HFFc6 (cell line): ENCODE measurements around the gene EPN3. TPM values are rescaled to one million over a fixed set of nuclear protein-coding genes. Genes with fewer than 3 reads are reported as not detected.

Experiments
- DNase-seq: peaks from one replicate; pipeline ENCODE4 v3.0.0-alpha.2; 2018
- H3K27ac Mint-ChIP-seq: 2 replicates; pipeline ENCODE4 v1.8.0; 2020; ENCODE audit warnings: mild to moderate bottlenecking, mixed read lengths
- H3K27me3 Mint-ChIP-seq: 2 replicates; pipeline ENCODE4 v1.8.0; 2021; ENCODE audit warnings: mild to moderate bottlenecking, moderate library complexity, mixed read lengths; ENCODE audit not compliant: insufficient read depth
- H3K36me3 Mint-ChIP-seq: 2 replicates; pipeline ENCODE4 v1.8.0; 2021; ENCODE audit warnings: low read depth, mixed read lengths
- H3K4me1 Mint-ChIP-seq: 2 replicates; pipeline ENCODE4 v1.8.0; 2020; ENCODE audit warnings: low read depth, mixed read lengths
- H3K4me3 Mint-ChIP-seq: 2 replicates; pipeline ENCODE4 v1.8.0; 2020; ENCODE audit warnings: mild to moderate bottlenecking, moderate library complexity, mixed read lengths
- H3K9me3 Mint-ChIP-seq: 2 replicates; pipeline ENCODE4 v1.8.0; 2020; ENCODE audit warnings: mild to moderate bottlenecking, mixed read lengths
- CTCF ChIP-seq: fragments of 200-600 bp; sonication (generic); IDR thresholded peaks from 2 replicates; pipeline ENCODE4 v1.5.0; 2021; ENCODE audit warnings: antibody characterized with exemption, mild to moderate bottlenecking
- total RNA-seq, 6 experiments: library from RNA; stranded (reverse); fragmentation: NEBNext Ultra II Directional; extraction: Animal tissue kit (Norgen Biotek cat#: 25700); gene quantifications; 2 replicates in 1 of 6; 3 replicates in 5 of 6; pipeline ENCODE4 v1.2.3, GENCODE V29; 2021

Gene EPN3
- total RNA-seq, 6 experiments from 2014 or later = 0.05 TPM; not detected in 5

DNA sequence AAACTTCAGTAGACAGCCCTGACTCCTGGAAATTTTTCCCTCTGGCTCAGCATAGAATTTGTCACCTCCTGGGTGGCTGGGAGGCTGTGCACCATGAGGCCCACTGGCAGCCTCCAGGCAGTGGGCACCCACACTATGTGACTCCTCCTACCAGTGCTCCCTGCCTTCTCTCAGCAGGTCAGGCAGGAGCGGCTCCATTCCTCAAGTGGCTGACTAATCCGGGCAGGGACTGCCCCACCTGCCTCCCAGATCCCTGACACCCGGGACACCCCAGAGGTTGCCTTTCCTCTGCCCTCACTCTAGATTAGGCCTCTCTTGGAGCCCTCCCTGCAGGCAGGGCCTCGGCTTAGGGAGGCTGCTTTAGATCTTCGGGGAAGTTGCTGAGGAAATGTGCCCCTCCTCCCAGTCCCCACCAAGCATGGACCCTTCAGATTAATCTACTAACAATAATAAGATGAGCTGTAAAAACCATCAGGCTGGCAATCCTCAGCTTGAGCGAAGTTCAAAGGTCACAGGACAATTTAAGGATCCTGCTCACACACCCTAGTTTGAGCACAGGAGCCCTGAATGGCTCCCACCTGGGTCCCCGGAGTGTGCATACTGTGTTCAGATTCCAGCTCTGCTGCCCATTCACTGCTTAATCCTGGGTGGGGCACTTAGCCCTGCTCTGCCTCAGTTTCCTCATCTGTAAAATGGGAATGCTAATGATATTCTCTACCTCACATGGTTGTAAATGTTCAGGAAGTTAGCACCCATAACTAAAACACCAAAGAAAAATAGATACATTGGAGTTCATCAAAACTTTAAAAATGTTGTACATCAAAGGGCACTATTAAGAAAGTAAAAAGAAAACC is 34.3 kb upstream of the EPN3 start:
- no peak overlapping the region for H3K27ac Mint-ChIP-seq

GRCh38 chr17:50499270-50499669 is 33.3 kb upstream of the EPN3 start:
- H3K27me3 Mint-ChIP-seq = peaks cover 11% of the 10 kb centered on the region
- no peaks in the 10 kb centered on the region for H3K36me3 Mint-ChIP-seq
- H3K4me3 Mint-ChIP-seq = no peak overlapping the region
- TF ChIP-seq CTCF = no peak
- no peaks in the 10 kb centered on the region for H3K9me3 Mint-ChIP-seq
- DNase-seq = no peak
- H3K4me1 Mint-ChIP-seq = peaks cover 15% of the 10 kb centered on the region
- H3K27ac Mint-ChIP-seq = no peak overlapping the region

More for the DNA sequence above, 34.3 kb upstream of the EPN3 start:
- Mint-ChIP-seq H3K27me3 (peaks cover 11% of the 10 kb centered on the region; the same call in 1 of the 2 replicates), H3K4me3 (no peak overlapping the region), H3K9me3 (no peaks in the 10 kb centered on the region), H3K4me1 (peaks cover 8% of the 10 kb centered on the region), H3K36me3 (no peaks in the 10 kb centered on the region)
- no peak for TF ChIP-seq CTCF
- DNase-seq = no peak

DNA sequence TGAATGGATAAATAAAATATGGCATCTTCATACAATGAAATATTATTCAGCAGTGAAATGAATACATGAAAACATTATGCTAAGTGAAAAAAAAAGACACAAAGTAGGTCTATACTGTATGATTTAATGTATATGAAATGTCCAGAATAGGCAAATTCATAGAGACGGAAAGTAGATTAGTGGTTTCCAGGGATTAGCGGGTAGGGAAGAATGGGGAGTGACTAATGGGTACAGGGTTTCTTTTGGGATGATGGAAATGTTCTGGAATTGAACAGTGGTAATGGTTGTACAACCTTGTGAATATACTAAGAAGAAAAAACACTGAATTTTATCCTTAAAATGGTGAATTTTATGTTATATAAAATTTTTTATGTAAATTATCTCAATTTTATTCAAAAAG is 32.8 kb upstream of the EPN3 start:
- H3K27me3 Mint-ChIP-seq = peaks cover 11% of the 10 kb centered on the region
- no peaks in the 10 kb centered on the region for H3K36me3 Mint-ChIP-seq
- H3K4me3 Mint-ChIP-seq = no peak overlapping the region
- no peak overlapping the region for H3K27ac Mint-ChIP-seq
- no peak for DNase-seq
- no peaks in the 10 kb centered on the region for H3K9me3 Mint-ChIP-seq
- peaks cover 15% of the 10 kb centered on the region for H3K4me1 Mint-ChIP-seq
- TF ChIP-seq CTCF = no peak

- peak; percentile 8 for DNase-seq
- Mint-ChIP-seq H3K36me3 (no peaks in the 10 kb centered on the region), H3K4me1 (peaks cover 10% of the 10 kb centered on the region), H3K27ac (no peak overlapping the region), H3K9me3 (no peaks in the 10 kb centered on the region), H3K4me3 (no peak overlapping the region), H3K27me3 (peaks cover 6% of the 10 kb centered on the region)
- TF ChIP-seq CTCF = peak; percentile 78
Measured at GRCh38 chr17:50501054-50501453, 31.5 kb upstream of the EPN3 start.

- H3K27me3 Mint-ChIP-seq = peaks cover 6% of the 10 kb centered on the region
- TF ChIP-seq CTCF = no peak
- H3K9me3 Mint-ChIP-seq = no peaks in the 10 kb centered on the region
- H3K4me3 Mint-ChIP-seq = no peak overlapping the region
- H3K36me3 Mint-ChIP-seq = no peaks in the 10 kb centered on the region
- DNase-seq = no peak
- peaks cover 8% of the 10 kb centered on the region for H3K4me1 Mint-ChIP-seq
- no peak overlapping the region for H3K27ac Mint-ChIP-seq
Measured at GRCh38 chr17:50502301-50502990, 30.1 kb upstream of the EPN3 start.
